Activated T-cell treated with anti-CD3 and anti-CD28 coated beads, Interleukin-2, amount 50 U/mL, for 4 hours (primary cell): Measurements from ENCODE around the gene FHIT. TPM values are rescaled to one million over a fixed set of nuclear protein-coding genes. Genes with fewer than 3 reads are reported as not detected.

Source experiments
- ATAC-seq, 2 donors: fragments of 200-7000 bp; cut with Tn5 transposase; one replicate each; pipeline ENCODE4 v1.10.0; 2021
- DNase-seq: peaks from one replicate; pipeline ENCODE4 v3.0.0-alpha.2; 2020
- H3K27me3 Mint-ChIP-seq: one replicate; pipeline ENCODE4 v1.8.0; 2021; ENCODE audit warnings: low read depth, mixed read lengths
- H3K36me3 Mint-ChIP-seq: one replicate; pipeline ENCODE4 v1.8.0; 2022; ENCODE audit warnings: mixed read lengths; ENCODE audit not compliant: insufficient read depth
- H3K4me1 Mint-ChIP-seq: one replicate; pipeline ENCODE4 v1.8.0; 2021; ENCODE audit warnings: low read depth, mixed read lengths
- H3K4me3 Mint-ChIP-seq: one replicate; pipeline ENCODE4 v1.8.0; 2021; ENCODE audit warnings: mild to moderate bottlenecking, moderate library complexity, mixed read lengths
- H3K9me3 Mint-ChIP-seq: one replicate; pipeline ENCODE4 v1.8.0; 2021; ENCODE audit warnings: mixed read lengths
- total RNA-seq, 3 donors: library from RNA; stranded (reverse); gene quantifications; one replicate each; pipeline ENCODE4 v1.2.1, GENCODE V29; 2021

FHIT gene
- total RNA-seq, 3 donors from 2014 or later, result 0.66 to 5.5 (median 2.4) TPM

GRCh38 chr3:60243456-60243855 lies 1007.8 kb downstream of the FHIT start:
- no peaks in the 10 kb centered on the region for H3K9me3 Mint-ChIP-seq
- no peak overlapping the region for H3K4me3 Mint-ChIP-seq
- ATAC-seq (no peak), DNase-seq (no peak)
- no peaks in the 10 kb centered on the region for H3K27me3 Mint-ChIP-seq
- peaks cover 3% of the 10 kb centered on the region for H3K4me1 Mint-ChIP-seq
- no peaks in the 10 kb centered on the region for H3K36me3 Mint-ChIP-seq

- H3K27me3 Mint-ChIP-seq, result no peaks in the 10 kb centered on the region
- H3K4me1 Mint-ChIP-seq, result peaks cover 3% of the 10 kb centered on the region
- no peak overlapping the region for H3K4me3 Mint-ChIP-seq
- no peak for ATAC-seq
- H3K9me3 Mint-ChIP-seq, result no peaks in the 10 kb centered on the region
- no peaks in the 10 kb centered on the region for H3K36me3 Mint-ChIP-seq
- DNase-seq, result no peak
These were observed 1010.8 kb downstream of the FHIT start for GRCh38 chr3:60240492-60240891.

- H3K4me3 Mint-ChIP-seq, result no peak overlapping the region
- no peak for DNase-seq
- no peaks in the 10 kb centered on the region for H3K36me3 Mint-ChIP-seq
- H3K9me3 Mint-ChIP-seq, result peaks cover 5% of the 10 kb centered on the region
- ATAC-seq, result no peak
- H3K27me3 Mint-ChIP-seq, result no peaks in the 10 kb centered on the region
- H3K4me1 Mint-ChIP-seq, result peaks cover 3% of the 10 kb centered on the region
These were observed 1012.7 kb downstream of the FHIT start for GRCh38 chr3:60238550-60238949.

GRCh38 chr3:60229502-60229901 lies 1021.8 kb downstream of the FHIT start:
- no peak overlapping the region for H3K4me3 Mint-ChIP-seq
- no peaks in the 10 kb centered on the region for H3K27me3 Mint-ChIP-seq
- peaks cover 3% of the 10 kb centered on the region for H3K4me1 Mint-ChIP-seq
- H3K36me3 Mint-ChIP-seq, result no peaks in the 10 kb centered on the region
- H3K9me3 Mint-ChIP-seq, result peaks cover 6% of the 10 kb centered on the region
- DNase-seq (no peak), ATAC-seq (no peak)

GRCh38 chr3:60228823-60229222 lies 1022.4 kb downstream of the FHIT start:
- Mint-ChIP-seq H3K9me3 (peaks cover 4% of the 10 kb centered on the region), H3K4me1 (peaks cover 3% of the 10 kb centered on the region), H3K4me3 (no peak overlapping the region), H3K27me3 (no peaks in the 10 kb centered on the region), H3K36me3 (no peaks in the 10 kb centered on the region)
- no peak for DNase-seq
- no peak for ATAC-seq

- no peaks in the 10 kb centered on the region for H3K27me3 Mint-ChIP-seq
- H3K4me3 Mint-ChIP-seq, result no peak overlapping the region
- no peak for ATAC-seq
- H3K4me1 Mint-ChIP-seq, result peaks cover 3% of the 10 kb centered on the region
- no peak for DNase-seq
- no peaks in the 10 kb centered on the region for H3K9me3 Mint-ChIP-seq
- no peaks in the 10 kb centered on the region for H3K36me3 Mint-ChIP-seq
These were observed 1024.3 kb downstream of the FHIT start for GRCh38 chr3:60226912-60227311.

- H3K27me3 Mint-ChIP-seq, result no peaks in the 10 kb centered on the region
- no peak for ATAC-seq
- H3K4me1 Mint-ChIP-seq, result peaks cover 3% of the 10 kb centered on the region
- no peak overlapping the region for H3K4me3 Mint-ChIP-seq
- H3K36me3 Mint-ChIP-seq, result no peaks in the 10 kb centered on the region
- no peak for DNase-seq
- H3K9me3 Mint-ChIP-seq, result no peaks in the 10 kb centered on the region
These were observed 1025.4 kb downstream of the FHIT start for GRCh38 chr3:60225848-60226247.

GRCh38 chr3:60220768-60221167 lies 1030.5 kb downstream of the FHIT start:
- no peak overlapping the region for H3K4me3 Mint-ChIP-seq
- H3K9me3 Mint-ChIP-seq, result no peaks in the 10 kb centered on the region

GRCh38 chr3:60219501-60219900 lies 1031.8 kb downstream of the FHIT start:
- H3K27me3 Mint-ChIP-seq, result no peaks in the 10 kb centered on the region
- no peak overlapping the region for H3K4me3 Mint-ChIP-seq
- DNase-seq (no peak), ATAC-seq (no peak)
- H3K9me3 Mint-ChIP-seq, result no peaks in the 10 kb centered on the region
- H3K36me3 Mint-ChIP-seq, result no peaks in the 10 kb centered on the region
- peaks cover 5% of the 10 kb centered on the region for H3K4me1 Mint-ChIP-seq

More at GRCh38 chr3:60220768-60221167, 1030.5 kb downstream of the FHIT start:
- H3K4me1 Mint-ChIP-seq, result peaks cover 5% of the 10 kb centered on the region
- H3K27me3 Mint-ChIP-seq, result no peaks in the 10 kb centered on the region
- ATAC-seq (no peak), DNase-seq (no peak)
- no peaks in the 10 kb centered on the region for H3K36me3 Mint-ChIP-seq

- ATAC-seq, result no peak
- Mint-ChIP-seq H3K9me3 (no peaks in the 10 kb centered on the region), H3K36me3 (no peaks in the 10 kb centered on the region), H3K4me1 (peaks cover 5% of the 10 kb centered on the region), H3K27me3 (no peaks in the 10 kb centered on the region), H3K4me3 (no peak overlapping the region)
- DNase-seq, result no peak
These were observed 1033.9 kb downstream of the FHIT start for GRCh38 chr3:60217156-60217911.

GRCh38 chr3:60216462-60217075 lies 1034.7 kb downstream of the FHIT start:
- Mint-ChIP-seq H3K9me3 (no peaks in the 10 kb centered on the region), H3K27me3 (no peaks in the 10 kb centered on the region), H3K36me3 (no peaks in the 10 kb centered on the region), H3K4me1 (peaks cover 5% of the 10 kb centered on the region), H3K4me3 (no peak overlapping the region)
- DNase-seq (no peak), ATAC-seq (no peak)

GRCh38 chr3:60215946-60216345 lies 1035.3 kb downstream of the FHIT start:
- H3K9me3 Mint-ChIP-seq, result no peaks in the 10 kb centered on the region
- no peaks in the 10 kb centered on the region for H3K36me3 Mint-ChIP-seq
- DNase-seq (no peak), ATAC-seq (no peak)
- H3K4me1 Mint-ChIP-seq, result peaks cover 5% of the 10 kb centered on the region
- H3K27me3 Mint-ChIP-seq, result no peaks in the 10 kb centered on the region
- H3K4me3 Mint-ChIP-seq, result no peak overlapping the region

- Mint-ChIP-seq H3K9me3 (peaks cover 6% of the 10 kb centered on the region), H3K4me3 (no peak overlapping the region)
These were observed 1043.3 kb downstream of the FHIT start for GRCh38 chr3:60207905-60208304.

GRCh38 chr3:60206206-60206605 lies 1045.0 kb downstream of the FHIT start:
- Mint-ChIP-seq H3K9me3 (peaks cover 6% of the 10 kb centered on the region), H3K36me3 (no peaks in the 10 kb centered on the region), H3K27me3 (peaks cover 3% of the 10 kb centered on the region), H3K4me3 (no peak overlapping the region), H3K4me1 (no peaks in the 10 kb centered on the region)
- no peak for DNase-seq
- ATAC-seq, result no peak

More at GRCh38 chr3:60207905-60208304, 1043.3 kb downstream of the FHIT start:
- H3K27me3 Mint-ChIP-seq, result peaks cover 3% of the 10 kb centered on the region
- H3K36me3 Mint-ChIP-seq, result no peaks in the 10 kb centered on the region
- no peak for ATAC-seq
- H3K4me1 Mint-ChIP-seq, result no peaks in the 10 kb centered on the region
- DNase-seq, result no peak

GRCh38 chr3:60202052-60202726 lies 1049.1 kb downstream of the FHIT start:
- Mint-ChIP-seq H3K9me3 (no peaks in the 10 kb centered on the region), H3K4me3 (no peak overlapping the region), H3K4me1 (no peaks in the 10 kb centered on the region), H3K27me3 (no peaks in the 10 kb centered on the region), H3K36me3 (no peaks in the 10 kb centered on the region)
- no peak for DNase-seq
- no peak for ATAC-seq
